ENCODE data around the gene CRACR2B.

DNA sequence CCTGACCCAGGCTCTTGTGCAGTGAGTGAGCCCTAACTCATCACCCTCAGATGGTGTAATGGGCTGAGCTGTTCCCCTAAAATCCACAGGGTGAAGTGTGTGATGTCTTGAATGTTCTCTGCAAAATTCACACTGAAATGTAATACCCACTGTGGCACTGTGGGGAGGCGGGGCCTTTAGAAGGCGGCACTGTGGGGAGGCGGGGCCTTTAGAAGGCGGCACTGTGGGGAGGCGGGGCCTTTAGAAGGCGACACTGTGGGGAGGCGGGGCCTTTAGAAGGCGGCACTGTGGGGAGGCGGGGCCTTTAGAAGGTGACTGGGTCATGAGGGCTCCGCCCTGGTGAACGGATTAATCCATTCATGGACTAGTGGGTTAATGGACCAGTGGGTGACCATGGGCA is 49.8 kb downstream of the CRACR2B start:
- TF ChIP-seq POLR2AphosphoS5 (IDR thresholded peaks at IDR 0.05; ENCODE audit: low read depth, low read length), result no peak
- no peak for TF ChIP-seq POLR2A (IDR thresholded peaks at IDR 0.05; ENCODE audit: low read depth, low read length)
